B cell (primary cell): ENCODE data around the gene PARVA. TPM values are rescaled to one million over a fixed set of nuclear protein-coding genes. Genes with fewer than 3 reads are reported as not detected.

Experiments
- ATAC-seq: fragments of 200-7000 bp; cut with Tn5 transposase; one replicate; pipeline ENCODE4 v1.10.0; 2021; ENCODE audit warnings: low read depth, mild to moderate bottlenecking, moderate number of reproducible peaks, moderate library complexity
- CTCF ChIA-PET: fragments of 350-600 bp; sonication (Branson Sonifier 250); formaldehyde crosslinking; loops from one replicate; lab custom pipeline; 2021; ENCODE audit warnings: antibody characterized with exemption, inconsistent platforms; lab: Charles Lee
- POLR2A ChIA-PET: fragments of 350-600 bp; sonication (Branson Sonifier 250); formaldehyde crosslinking; loops from one replicate; lab custom pipeline; 2021; ENCODE audit warnings: antibody characterized with exemption; lab: Charles Lee
- DNase-seq: peaks from one replicate; pipeline ENCODE4 v3.0.0; 2013
- H2AFZ ChIP-seq: 2 replicates; pipeline ENCODE4 v1.6.1; 2012; ENCODE audit warnings: mild to moderate bottlenecking, low read depth, low read length; ENCODE audit not compliant: insufficient read depth, poor library complexity, severe bottlenecking
- H3K27ac ChIP-seq, 2 donors: 1 replicate in 1 of 2; 2 replicates in 1 of 2; pipeline ENCODE4 v1.5.1; 2012 to 2013; ENCODE audit warnings: low read length in 2 of 2, mild to moderate bottlenecking in 2 of 2, moderate library complexity in 1 of 2
- H3K27me3 ChIP-seq, 4 experiments: fragments of 200-600 bp in 1 of 4; sonication (generic) in 1 of 4; replicated peaks in 1 of 4; 1 replicate in 2 of 4; 2 replicates in 2 of 4; pipeline versions ENCODE4 v1.6.1 to v1.7.0; 2013 to 2016; ENCODE audit warnings: low read length in 3 of 4, mild to moderate bottlenecking in 2 of 4, mixed read lengths in 1 of 4, moderate library complexity in 1 of 4; ENCODE audit not compliant: insufficient read depth in 4 of 4, control insufficient read depth in 3 of 4; ENCODE audit errors: control extremely low read depth in 1 of 4
- H3K36me3 ChIP-seq, 2 experiments: replicated peaks in 1 of 2; 1 replicate in 1 of 2; 2 replicates in 1 of 2; pipeline versions ENCODE4 v1.6.1 to v1.7.1; 2013; ENCODE audit warnings: low read length in 1 of 2; ENCODE audit not compliant: insufficient read depth in 2 of 2, control insufficient read depth in 1 of 2; ENCODE audit errors: control extremely low read depth in 1 of 2, extremely low read depth in 1 of 2
- H3K4me1 ChIP-seq, 2 donors: fragments of 200-600 bp in 1 of 2; sonication (generic) in 1 of 2; 1 replicate in 1 of 2; 2 replicates in 1 of 2; pipeline versions ENCODE4 v1.5.1 to v1.6.1; 2013 to 2017; ENCODE audit warnings: low read length in 2 of 2; ENCODE audit not compliant: control insufficient read depth in 2 of 2, insufficient read depth in 2 of 2
- H3K4me2 ChIP-seq: replicated peaks from 2 replicates; pipeline ENCODE3; 2012; ENCODE audit warnings: mild to moderate bottlenecking, low read depth, low read length; ENCODE audit not compliant: poor library complexity, severe bottlenecking
- H3K4me3 ChIP-seq, 5 experiments: fragments of 200-600 bp in 1 of 5; sonication (generic) in 1 of 5; 1 replicate in 3 of 5; 2 replicates in 2 of 5; pipeline versions ENCODE4 v1.5.1 to v1.7.0; 2011 to 2016; ENCODE audit warnings: low read length in 4 of 5, mild to moderate bottlenecking in 4 of 5, low read depth in 2 of 5, control low read depth in 1 of 5, moderate library complexity in 1 of 5; ENCODE audit not compliant: insufficient read depth in 1 of 5; ENCODE audit errors: control extremely low read depth in 1 of 5, extremely low read depth in 1 of 5
- H3K79me2 ChIP-seq: fragments of 200-600 bp; sonication (generic); one replicate; pipeline ENCODE4 v1.6.0; 2016; ENCODE audit warnings: low read length; ENCODE audit not compliant: control insufficient read depth, insufficient read depth
- H3K9ac ChIP-seq: fragments of 200-600 bp; sonication (generic); 2 replicates; pipeline ENCODE4 v1.6.1; 2017; ENCODE audit warnings: mild to moderate bottlenecking, low read length, moderate library complexity
- H3K9me3 ChIP-seq, 3 donors: one replicate each; pipeline versions ENCODE4 v1.6.1 to v1.7.1; 2013; ENCODE audit warnings: low read length in 2 of 3; ENCODE audit not compliant: control insufficient read depth in 2 of 3, insufficient read depth in 1 of 3; ENCODE audit errors: control extremely low read depth in 1 of 3
- H4K20me1 ChIP-seq: 2 replicates; pipeline ENCODE4 v1.6.0; 2012; ENCODE audit warnings: mild to moderate bottlenecking, low read length; ENCODE audit not compliant: insufficient read depth, control insufficient read depth, poor library complexity, severe bottlenecking
- H3K27ac Mint-ChIP-seq: one replicate; pipeline ENCODE4 v1.8.0; 2021; ENCODE audit warnings: mixed read lengths
- H3K27me3 Mint-ChIP-seq: one replicate; pipeline ENCODE4 v1.8.0; 2021; ENCODE audit warnings: mixed read lengths
- H3K4me1 Mint-ChIP-seq: one replicate; pipeline ENCODE4 v1.8.0; 2021; ENCODE audit warnings: mixed read lengths
- H3K4me3 Mint-ChIP-seq: one replicate; pipeline ENCODE4 v1.8.0; 2021; ENCODE audit warnings: mixed read lengths
- H3K9me3 Mint-ChIP-seq: one replicate; pipeline ENCODE4 v1.8.0; 2022; ENCODE audit warnings: mixed read lengths; ENCODE audit not compliant: insufficient read depth
- CTCF ChIP-seq: fragments of 200-600 bp; IDR thresholded peaks from one replicate; pipeline ENCODE4 v1.8.0; 2022; ENCODE audit warnings: antibody characterized with exemption, mild to moderate bottlenecking
- EZH2 ChIP-seq: IDR thresholded peaks from 2 replicates; pipeline ENCODE4 v1.6.1; 2012; ENCODE audit warnings: borderline replicate concordance, low read depth, mild to moderate bottlenecking, moderate library complexity, low read length; ENCODE audit not compliant: insufficient read depth, poor library complexity, severe bottlenecking
- WGBS: methylation state at CpG from one replicate; pipeline ENCODE4 v1.1.5; 2013; ENCODE audit warnings: missing lambda C conversion rate; ENCODE audit not compliant: insufficient coverage; 5-methylcytosine and 5-hydroxymethylcytosine counted together
- intact Hi-C: fragments of 100-400 bp; cut with micrococcal nuclease; formaldehyde crosslinking; loops from one replicate; pipeline ENCODE4 v1.10.0; 2022
- polyA plus RNA-seq: library from polyadenylated mRNA; depleted of rRNA; stranded (reverse); fragments of >200 nt; gene quantifications from 2 replicates; pipeline ENCODE4 v1.2.3, GENCODE V29; 2012
- total RNA-seq, 2 donors: library from RNA; stranded (reverse); fragments of 120-200 nt in 1 of 2; gene quantifications; 1 replicate in 1 of 2; 2 replicates in 1 of 2; pipeline versions ENCODE4 v1.2.3 to v1.2.4, GENCODE V29; 2013 to 2022

PARVA gene
- total and polyA plus RNA-seq, 2 donors (not counting 1 experiment from before 2014, with no cell fraction given) = not detected

- ChIA-PET POLR2A (no interaction called here), CTCF (interaction anchor here (0.6 kb wide), 1 partner anchor 72 kb away, joined by 3 read pairs; no protein-coding TSS in a partner anchor)
- no peak for TF ChIP-seq EZH2
- no peak for TF ChIP-seq CTCF
- H3K36me3 ChIP-seq = no peaks in the 10 kb centered on the region
- DNase-seq (no peak), ATAC-seq (no peak)
- intact Hi-C loops = no loop called here
- H3K79me2 ChIP-seq = no peaks in the 10 kb centered on the region
- no peak overlapping the region for H3K27ac ChIP-seq
- no peaks in the 10 kb centered on the region for H3K4me1 ChIP-seq
- Mint-ChIP-seq H3K9me3 (no peaks in the 10 kb centered on the region), H3K27me3 (no peaks in the 10 kb centered on the region), H3K4me1 (no peaks in the 10 kb centered on the region), H3K4me3 (no peak overlapping the region), H3K27ac (no peak overlapping the region)
- H3K27me3 ChIP-seq = no peaks in the 10 kb centered on the region
- H3K9me3 ChIP-seq = no peaks in the 10 kb centered on the region
- H4K20me1 ChIP-seq = no peaks in the 10 kb centered on the region
- H3K4me2 ChIP-seq = no peak overlapping the region
- WGBS = 83% methylated on average over 1 of the region's 2 CpGs
- no peak overlapping the region for H3K4me3 ChIP-seq
- no peak overlapping the region for H3K9ac ChIP-seq
- no peak overlapping the region for H2AFZ ChIP-seq
Measured at GRCh38 chr11:12505183-12505582, 127.8 kb downstream of the PARVA start.

- Histone ChIP-seq H3K27me3 (no peaks in the 10 kb centered on the region), H3K4me1 (no peaks in the 10 kb centered on the region), H2AFZ (no peak overlapping the region), H3K36me3 (no peaks in the 10 kb centered on the region), H3K27ac (no peak overlapping the region), H3K4me2 (no peak overlapping the region), H4K20me1 (no peaks in the 10 kb centered on the region), H3K9me3 (no peaks in the 10 kb centered on the region), H3K4me3 (no peak overlapping the region), H3K9ac (no peak overlapping the region), H3K79me2 (no peaks in the 10 kb centered on the region)
- TF ChIP-seq CTCF (no peak), EZH2 (no peak)
- no peak overlapping the region for H3K27ac Mint-ChIP-seq
- H3K27me3 Mint-ChIP-seq = no peaks in the 10 kb centered on the region
- DNase-seq (no peak), ATAC-seq (no peak)
- no peaks in the 10 kb centered on the region for H3K4me1 Mint-ChIP-seq
- ChIA-PET POLR2A (no interaction called here), CTCF (no interaction called here)
- no peaks in the 10 kb centered on the region for H3K9me3 Mint-ChIP-seq
- intact Hi-C loops = no loop called here
- no peak overlapping the region for H3K4me3 Mint-ChIP-seq
Measured at GRCh38 chr11:12506404-12506921, 129.1 kb downstream of the PARVA start.
